ENCODE measurements around the gene CIZ1.
"Not testable (repeated sequence)": the region's sequence is repeated elsewhere in the genome, so short reads cannot be mapped to it uniquely, and the experiment has no call there.

Gene CIZ1

DNA sequence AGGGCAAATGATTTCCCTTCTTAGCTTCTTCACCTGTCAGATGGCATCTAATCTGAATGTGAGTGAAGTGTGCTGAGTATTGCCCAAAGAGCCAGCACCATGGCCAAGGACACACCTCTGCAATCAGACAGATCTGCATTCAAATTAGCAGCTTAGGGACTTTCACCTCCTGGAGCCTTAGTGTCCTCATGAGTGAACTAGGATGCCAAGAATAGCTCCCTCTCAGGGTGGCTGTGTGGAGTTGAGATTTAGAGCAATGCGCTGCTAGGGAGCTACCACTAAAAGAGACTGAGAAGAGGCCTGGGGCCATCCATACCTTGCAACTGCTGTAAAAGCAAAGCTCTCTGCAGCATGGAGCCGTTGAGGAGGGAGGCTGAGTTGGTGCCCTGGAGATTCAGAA is 1.4 kb downstream of the CIZ1 start:
- DNase-seq (ENCODE audit: low spot score), result no peak

DNA sequence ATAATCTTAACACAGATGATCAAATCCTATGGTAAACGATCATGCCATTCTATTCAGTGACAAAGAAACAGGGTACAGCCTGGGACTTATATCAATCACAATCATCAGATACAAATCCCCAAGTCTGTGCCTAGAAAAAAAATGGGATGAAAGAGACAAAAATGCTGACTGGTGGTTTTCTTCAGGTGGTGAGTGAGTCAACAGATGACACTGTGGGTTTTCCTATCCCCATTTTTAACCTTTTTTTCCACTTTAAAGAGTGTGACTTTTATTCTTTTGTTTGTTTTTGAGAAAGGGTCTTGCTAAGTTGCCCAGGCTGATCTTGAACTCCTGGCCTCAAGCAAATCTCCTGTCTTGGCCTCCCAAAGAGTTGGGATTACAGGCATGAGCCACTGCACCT is 3.2 kb downstream of the CIZ1 start:
- no peak for DNase-seq (ENCODE audit: low spot score)

DNA sequence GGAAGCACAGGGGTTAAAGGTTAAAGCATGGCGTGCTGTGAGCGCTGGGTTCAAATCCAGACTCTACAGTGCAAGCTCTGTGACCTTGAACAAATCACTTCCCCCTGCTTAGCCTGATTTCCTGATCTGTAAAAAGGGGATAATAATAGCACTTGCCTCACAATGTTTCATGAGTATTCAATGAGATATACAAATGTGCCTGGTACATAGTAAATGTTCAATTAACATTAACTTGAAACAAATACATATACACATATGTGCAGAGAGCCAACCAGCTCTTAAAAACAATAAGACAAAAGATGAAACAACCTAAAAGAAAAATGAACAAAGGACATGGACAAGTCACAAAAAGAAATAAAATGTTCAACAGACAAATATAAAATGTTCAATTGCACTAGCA is 4.0 kb downstream of the CIZ1 start:
- DNase-seq (ENCODE audit: low spot score), result no peak

DNA sequence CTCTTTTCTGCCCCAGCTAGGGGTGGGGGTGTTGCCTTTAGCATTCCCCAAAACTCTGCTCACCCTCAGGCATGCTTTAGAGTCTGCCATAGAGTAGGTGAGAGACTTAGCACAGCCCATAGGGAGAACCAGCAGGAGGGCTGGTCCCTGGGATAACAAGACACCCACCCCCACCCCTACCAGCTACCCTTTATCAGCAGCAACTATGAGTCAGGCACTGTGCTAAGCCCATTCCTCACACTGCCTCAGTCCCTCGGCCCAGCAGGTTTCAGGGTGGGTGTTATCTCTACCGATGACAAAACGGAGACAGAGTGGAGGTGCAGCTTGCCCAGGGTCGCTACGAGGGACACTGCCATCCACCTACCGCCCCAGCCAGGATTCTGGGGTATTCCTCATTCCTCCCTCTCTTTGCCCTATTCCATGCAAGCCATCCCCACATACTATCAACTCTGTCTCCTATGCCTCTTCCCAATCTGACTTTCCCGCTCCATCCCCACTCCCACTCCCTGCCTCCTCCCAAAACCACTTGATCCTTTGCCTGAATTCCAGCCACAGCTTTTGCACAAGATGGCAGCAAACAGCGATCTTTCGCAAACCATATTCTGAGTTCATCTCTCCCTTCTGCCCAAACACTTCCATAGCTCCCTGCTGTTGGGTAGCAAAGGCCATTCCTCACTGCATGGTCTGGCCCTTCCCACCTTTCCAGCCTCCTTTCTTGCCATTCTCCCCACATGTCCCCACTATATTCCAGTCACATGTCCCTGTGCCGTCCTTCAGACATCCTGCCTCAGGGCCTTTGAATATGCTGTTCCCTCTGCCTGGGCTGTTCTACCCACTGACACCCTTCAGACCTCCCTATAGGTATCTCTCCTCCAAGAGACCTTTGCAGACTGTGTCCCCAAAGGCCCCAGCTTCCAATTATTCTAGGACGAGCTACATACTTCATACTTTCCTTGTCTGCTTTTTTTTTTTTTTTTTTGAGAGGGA is 5.1 kb downstream of the CIZ1 start:
- no peak for DNase-seq (ENCODE audit: low spot score)

DNA sequence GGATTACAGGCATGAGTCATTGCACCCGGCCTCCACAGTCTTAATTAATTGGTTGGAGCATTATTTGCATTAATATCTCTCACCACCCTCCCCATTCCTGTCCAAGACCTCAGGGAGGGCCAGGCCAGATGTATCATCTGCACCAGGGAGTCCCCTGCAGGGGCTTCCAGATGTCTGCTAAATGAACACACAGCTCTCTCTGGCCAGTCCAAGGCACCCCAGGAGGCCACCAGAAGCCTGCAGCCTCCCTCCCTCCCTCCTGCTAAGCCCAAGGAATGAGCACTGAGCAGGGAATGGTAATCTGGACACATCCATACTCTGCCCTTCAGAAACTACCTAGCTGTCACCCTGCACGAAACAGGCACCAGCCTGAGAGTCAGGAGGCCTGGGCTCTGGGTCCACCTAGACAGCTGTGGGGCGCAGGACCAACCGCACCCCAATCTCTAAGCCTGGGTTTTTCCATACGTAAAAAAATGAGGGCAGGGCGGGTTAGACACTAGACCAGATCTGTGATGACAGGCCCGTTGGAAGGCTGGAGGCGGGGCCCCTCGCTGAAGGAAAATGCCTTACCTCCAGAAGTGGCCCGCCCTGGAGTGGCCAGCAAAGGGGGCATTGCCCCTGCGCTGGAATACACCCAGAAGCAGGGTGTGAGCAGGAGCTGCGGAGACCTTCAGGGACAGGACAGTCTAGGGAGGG is 8.3 kb downstream of the CIZ1 start:
- no peak for DNase-seq (ENCODE audit: low spot score)

DNA sequence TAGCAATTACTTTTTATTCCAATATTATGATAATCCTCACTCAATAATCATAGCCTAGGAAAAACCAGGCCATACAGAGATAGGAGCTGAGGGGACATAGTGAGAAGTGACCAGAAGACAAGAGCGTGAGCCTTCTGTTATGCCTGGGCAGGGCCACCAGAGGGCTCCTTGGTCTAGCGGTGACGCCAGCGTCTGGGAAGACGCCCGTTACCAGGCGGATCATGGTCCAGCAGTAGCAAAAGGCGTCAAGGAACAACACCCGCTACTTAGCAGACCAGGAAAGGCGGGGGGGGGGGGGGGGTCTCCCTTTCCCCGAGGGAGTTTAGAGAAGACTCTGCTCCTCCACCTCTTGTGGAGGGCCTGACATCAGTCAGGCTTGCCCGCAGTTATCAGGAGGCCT is 9.9 kb downstream of the CIZ1 start:
- not testable (repeated sequence) for DNase-seq (ENCODE audit: low spot score)

DNA sequence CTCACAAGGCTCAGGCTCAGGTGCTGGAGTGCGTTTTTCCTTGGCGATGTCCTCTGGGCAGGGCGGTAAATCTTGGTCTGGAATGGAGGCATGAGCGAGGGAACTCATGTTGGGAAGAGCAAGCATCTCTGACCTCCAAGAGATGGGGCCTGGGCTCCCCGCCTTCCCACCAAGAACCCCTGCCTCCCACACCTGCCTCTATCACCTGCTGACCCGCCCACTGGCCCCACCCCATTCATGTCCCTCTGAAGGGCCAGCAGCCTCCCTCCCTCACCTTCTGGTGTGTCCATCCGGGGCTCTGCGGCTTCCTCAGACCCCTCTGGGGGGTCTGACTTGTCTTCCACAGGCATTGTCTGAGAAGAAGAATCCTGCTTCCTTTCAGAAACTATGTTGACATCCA is 10.9 kb downstream of the CIZ1 start:
- DNase-seq (ENCODE audit: low spot score), result no peak

DNA sequence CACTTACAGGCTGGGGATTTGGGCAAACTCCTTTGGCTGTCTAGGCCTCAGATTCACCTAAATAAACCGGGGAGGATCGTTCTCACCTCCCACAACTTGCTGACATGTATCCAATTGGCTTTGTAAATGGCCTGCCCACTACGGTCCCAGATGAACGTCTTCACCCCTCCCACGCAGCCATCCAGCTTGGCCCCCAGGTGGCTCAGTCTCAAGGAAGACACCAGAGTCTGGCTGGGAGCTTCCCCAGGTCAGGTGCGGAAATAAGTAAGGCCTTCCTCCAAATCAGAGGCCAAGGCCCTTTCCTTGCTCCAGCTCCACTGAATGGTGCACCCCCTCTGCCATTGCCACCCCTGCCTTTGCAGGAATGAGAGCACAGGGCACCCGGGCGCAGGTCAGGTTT is 11.4 kb downstream of the CIZ1 start:
- no peak for DNase-seq (ENCODE audit: low spot score)

DNA sequence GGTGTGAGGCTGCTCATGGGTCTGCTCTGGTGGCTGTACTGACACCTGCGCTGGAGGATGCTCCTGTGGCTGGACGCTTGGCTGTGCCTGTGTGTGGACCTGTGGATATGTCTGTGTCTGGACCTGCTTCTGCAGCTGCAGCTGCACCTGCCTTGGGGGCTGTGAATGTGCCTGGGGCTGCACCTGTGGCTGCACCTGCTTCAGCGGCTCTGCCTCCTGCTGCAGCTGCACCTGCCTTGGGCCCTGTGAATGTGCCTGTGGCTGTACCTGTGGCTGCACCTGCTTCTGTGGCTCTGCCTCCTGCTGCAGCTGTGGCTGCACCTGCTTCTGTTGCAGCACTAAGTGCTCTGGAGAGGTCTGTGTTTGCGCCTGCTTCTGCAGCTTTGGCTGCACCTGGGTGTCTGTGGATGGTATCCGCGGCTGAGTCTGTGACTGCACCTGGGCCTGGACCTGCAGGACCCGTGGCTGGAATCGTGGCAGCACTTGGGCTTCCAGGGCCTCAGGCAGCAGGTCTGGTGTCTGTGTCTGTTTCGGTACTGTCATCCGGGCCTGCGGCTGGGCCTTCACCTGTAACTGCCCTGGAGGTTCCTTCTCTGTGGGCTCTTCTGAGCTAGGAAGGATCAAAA is 12.5 kb downstream of the CIZ1 start:
- DNase-seq (ENCODE audit: low spot score), result no peak

DNA sequence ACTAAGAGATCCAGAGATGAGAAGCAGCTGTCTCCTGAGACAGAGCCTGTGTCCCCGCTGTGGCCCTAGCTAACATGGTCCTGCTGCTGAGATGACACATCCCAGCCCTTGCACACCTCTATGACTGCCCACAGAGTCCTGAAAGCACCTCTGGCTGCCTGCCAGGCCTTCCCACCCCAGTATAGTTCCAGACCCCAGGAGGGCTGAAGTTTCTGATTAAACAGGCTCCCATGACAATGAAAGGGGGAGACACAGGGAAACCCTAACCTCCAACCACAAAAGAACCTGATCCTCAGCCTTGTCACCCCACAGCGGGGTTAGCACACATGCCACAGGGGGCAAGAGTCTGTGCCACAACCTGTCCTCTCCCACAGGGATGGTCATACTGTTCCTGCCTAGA is 15.6 kb downstream of the CIZ1 start:
- DNase-seq (ENCODE audit: low spot score), result no peak

DNA sequence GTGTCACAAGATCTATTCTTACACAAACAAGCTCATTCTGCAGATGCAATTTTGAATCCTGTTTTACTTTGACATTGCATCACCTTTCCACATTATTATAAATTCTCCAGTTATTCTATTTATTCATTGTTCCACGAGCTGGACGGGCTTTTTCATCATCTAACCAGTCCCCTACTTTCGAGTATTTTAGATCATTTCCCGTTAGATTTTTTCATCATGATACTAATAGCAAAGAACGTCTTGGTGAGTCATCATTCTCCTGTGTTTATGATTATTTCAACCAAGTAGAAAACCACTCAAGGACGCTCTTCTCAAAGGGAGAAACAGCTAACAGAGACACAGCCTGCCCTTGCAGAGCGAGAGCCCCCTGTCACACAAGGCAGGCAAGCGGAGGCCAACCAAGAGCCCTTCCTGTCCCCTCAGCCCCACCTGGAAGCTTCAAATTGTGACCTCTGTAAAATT is 16.2 kb downstream of the CIZ1 start:
- DNase-seq (ENCODE audit: low spot score), result no peak

DNA sequence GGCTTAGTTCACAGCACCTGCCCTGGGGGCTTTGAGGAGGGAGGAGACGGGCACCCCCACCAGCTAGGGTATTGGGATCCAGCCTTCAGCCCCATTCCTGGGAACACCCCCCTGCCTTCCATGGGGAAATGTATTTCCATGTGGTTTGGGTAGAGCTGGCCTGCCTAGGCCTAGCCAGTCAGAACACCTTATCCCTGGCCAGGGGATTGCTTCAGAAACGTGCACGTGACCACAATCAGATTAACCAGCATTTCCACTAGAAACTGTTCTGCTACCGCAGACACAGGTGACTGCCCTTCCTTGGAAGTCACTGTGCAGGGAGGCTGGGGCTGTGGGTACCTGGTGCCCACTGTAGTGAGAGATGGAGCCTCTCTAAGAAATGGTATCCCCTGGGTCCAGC is 17.3 kb downstream of the CIZ1 start:
- DNase-seq (ENCODE audit: low spot score), result no peak

DNA sequence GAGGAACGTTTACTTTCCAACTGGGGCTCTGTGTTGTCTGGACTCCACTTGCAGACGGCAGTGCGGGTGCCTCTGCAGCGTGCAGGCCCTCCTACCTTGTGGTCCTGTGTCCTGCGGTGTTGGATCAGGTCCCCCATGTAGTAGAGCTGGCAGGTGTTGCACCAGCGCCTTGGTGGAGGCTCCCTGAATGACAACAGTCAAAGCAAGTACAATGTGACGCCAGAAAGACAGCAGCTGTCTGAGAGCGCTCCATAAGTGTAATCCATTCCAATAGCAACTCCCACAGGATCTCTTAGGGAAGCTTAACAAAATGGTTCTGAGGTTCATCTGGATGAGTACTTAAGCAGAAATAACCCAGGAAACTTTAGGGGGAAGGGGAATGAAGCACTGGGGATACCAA is 21.4 kb downstream of the CIZ1 start:
- DNase-seq (ENCODE audit: low spot score), result no peak

DNA sequence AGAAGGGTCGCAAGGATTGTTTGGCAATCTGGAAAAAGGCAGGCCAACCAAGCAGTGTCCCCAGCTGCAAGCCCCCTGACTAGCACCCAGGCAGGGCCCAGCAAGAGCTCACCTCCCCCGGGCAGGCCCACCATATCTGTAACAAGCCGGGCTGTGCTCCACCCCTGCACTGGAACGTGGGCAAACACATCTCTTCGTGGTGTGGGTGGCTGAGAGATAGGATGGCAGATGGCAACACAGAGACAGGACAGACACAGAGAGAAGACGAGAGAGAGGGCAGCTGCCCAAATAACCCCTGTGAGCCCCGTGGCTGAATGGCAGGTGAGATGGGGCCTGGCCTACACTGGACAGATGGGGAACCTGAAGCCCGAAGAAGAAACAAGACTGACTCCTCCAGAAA is 21.9 kb downstream of the CIZ1 start:
- DNase-seq (ENCODE audit: low spot score), result no peak

DNA sequence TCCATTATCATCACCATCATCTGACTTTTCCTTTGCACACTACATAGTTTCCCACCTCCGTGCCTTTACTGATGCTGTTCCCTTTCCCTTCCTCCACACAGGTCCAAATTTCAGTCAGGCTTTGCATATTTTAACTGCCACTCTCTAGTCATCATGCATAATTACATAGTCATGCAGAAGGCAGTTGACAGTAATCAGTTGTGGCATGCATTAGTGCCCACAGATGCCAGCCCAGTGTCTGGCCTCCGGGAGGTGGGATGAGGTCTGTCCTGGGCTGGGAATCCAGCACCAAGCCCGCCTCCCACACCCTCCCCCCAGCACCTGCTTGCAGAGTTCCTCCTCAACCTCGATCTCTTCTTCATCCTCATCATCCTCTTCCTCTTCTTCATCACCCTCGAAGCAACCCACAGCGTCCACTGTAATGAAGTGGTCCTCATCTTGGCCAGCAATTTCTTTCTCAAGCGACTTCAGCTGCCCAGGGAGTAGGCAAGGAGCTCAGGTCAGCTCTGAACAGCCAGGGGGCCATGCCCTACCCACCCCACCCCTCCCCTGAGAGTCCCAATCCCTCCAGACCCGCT is 22.6 kb downstream of the CIZ1 start:
- no peak for DNase-seq (ENCODE audit: low spot score)

DNA sequence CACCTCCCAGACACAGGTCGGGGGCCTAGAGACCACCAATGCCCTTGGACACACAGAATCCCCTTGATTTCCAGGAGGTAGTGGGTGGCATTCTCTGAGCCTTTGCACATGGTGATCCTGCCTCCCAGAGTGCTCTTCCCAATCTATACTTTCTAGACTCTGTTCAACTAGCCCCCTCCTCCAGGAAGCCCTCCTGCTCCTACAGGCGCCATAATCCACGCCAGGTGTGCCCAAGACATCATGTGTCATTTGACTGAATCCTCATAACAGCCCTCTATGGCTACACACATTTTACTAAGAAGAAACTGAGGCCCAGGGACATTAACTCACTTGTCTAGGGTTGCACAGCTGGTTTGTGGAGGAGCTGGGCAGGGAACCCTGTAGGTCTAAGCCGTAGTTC is 24.2 kb downstream of the CIZ1 start:
- DNase-seq (ENCODE audit: low spot score), result no peak

DNA sequence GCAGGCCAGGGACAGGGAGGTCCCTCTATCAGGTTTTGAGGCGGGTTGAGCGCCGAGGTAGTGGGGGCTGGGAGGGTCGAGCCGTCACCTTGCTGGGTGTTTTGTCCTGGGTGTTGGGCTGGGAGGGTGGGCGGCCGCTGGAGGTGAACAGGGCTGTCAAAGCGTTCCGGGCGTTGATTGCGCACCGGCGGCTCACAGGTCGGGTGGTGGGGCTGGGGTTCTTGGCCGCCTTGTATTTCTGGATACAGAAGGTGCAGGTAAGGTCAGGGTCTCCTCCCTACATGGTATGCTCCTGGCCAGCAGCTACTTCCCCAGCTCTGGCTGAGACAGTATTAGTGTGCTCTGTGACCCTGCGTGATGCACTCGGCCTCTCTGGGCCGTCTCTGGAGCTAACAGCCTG is 25.2 kb downstream of the CIZ1 start:
- DNase-seq (ENCODE audit: low spot score), result no peak

DNA sequence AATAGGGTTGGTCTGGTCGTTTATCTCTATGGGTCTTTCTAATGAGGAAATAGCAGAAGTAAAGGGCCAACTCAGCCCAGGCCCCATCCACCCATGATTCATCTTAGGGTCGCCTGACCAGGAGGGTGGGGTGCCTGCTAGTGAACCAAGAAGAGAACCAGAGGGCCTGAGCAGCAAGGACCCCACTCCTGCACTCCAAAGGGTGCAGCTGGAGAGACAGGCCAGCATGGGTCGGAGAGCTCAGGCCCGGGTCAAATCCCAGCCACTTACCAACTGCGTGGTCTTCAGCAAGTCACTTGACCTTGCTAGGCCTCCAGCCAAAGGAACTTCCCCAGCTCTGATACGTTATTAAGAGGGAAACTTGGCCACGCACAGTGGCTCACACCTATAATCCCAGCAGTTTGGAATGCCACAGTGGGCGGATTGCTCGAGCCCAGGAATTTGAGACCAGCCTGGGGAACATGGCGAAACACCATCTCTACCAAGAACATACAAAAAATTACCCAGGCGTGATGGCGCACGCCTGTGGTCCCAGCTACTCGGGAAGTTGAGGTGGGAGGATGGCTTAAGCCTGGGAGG is 27.0 kb downstream of the CIZ1 start:
- no peak for DNase-seq (ENCODE audit: low spot score)

DNA sequence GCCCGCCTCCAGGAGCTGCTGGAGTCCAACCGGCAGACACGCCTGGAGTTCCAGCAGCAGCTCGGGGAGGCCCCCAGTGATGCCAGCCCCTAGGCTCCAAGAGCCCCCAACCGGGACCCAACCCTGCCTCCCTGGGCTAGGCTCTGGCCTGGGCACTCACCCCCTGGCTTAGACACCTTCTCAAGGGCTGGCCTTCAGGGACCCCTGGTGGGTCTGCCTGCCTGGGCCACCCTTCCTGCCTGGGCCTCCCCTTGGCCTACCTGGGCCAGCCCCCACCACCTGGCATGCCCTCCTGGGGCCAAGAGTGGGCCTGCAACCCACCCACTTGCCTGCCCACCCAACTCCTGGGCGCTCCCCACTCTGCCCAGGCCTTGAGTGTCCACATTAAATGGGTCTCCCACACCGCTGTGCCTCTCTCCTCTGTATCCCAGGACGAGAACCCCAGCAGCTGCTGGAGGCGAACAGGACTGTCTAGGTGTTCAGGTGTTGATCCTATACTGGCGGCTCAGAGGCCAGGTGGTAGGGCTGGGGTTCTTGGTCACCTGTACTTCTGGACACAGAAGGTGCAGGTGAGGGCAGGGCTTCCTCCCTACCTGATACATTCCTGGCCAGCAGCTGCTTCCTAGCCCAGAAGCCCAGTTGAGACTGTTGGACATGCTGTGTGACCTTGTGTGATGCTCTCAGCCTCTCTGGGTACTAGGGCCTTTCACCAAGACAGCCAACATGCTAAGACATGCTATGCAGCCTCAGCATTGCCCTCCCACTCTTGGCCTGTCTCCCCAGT is 27.7 kb downstream of the CIZ1 start:
- no peak for DNase-seq (ENCODE audit: low spot score)

DNA sequence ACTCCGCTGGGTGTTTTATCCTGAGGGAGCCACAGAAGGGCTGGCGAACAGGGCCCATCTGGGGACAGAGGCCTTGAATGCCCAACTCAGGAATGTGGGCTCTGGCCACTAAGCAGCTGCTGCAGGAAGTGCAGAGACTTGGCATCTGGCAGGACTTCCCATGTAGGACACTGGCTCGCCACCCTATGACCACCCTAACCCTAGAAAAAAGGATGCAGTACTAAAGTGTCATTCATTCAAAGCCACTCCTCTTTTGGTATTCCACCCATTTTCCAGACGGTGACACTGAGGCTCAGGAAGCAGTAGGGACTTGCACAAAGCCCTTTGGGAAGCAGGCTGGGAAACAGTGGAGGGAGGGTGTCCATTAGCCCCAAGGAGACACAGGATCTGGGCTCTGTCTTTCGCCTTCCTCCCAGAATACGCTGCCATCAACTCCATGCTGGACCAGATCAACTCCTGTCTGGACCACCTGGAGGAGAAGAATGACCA is 28.3 kb downstream of the CIZ1 start:
- no peak for DNase-seq (ENCODE audit: low spot score)
